ENCODE measurements around the gene NEK2.
A peak's percentile ranks its signal among the peaks of the same experiment; 100 is the strongest.
"Not testable (repeated sequence)": the region's sequence is repeated elsewhere in the genome, so short reads cannot be mapped to it uniquely, and the experiment has no call there.

Gene NEK2

GRCh38 chr1:211695135-211695816 lies 19.9 kb upstream of the NEK2 start:
- DNase-seq (ENCODE audit: low read depth in 2 of 2, low spot score in 1 of 2): no peak

- DNase-seq (ENCODE audit: low read depth in 2 of 2, low spot score in 1 of 2): not testable (repeated sequence)
Measured at GRCh38 chr1:211693911-211694310, 18.5 kb upstream of the NEK2 start.

GRCh38 chr1:211688421-211688820 lies 13.0 kb upstream of the NEK2 start:
- DNase-seq (ENCODE audit: low read depth in 2 of 2, low spot score in 1 of 2): no peak

GRCh38 chr1:211687462-211688215 lies 12.2 kb upstream of the NEK2 start:
- no peak for DNase-seq (ENCODE audit: low read depth in 2 of 2, low spot score in 1 of 2)

DNA sequence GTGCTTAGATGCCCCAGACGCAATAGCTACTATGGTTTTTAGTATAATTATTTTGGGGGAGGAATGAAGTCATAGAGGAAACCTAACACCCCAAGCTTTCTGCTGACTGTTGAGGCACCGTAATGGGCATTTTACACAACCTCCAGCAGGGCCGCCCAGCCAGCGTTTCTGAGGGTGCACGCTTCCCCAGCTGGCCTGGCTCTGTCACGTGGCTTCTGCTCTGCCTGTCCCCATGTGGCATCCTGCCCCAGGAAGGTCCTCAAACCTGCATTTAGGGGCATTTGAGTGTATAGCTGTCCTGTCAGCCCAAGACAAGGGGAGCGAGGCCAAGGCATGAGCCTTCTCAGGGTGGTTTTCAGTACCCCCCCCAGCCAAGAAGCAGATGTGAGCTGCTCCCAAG lies 10.4 kb upstream of the NEK2 start:
- no peak for DNase-seq (ENCODE audit: low read depth in 2 of 2, low spot score in 1 of 2)

DNA sequence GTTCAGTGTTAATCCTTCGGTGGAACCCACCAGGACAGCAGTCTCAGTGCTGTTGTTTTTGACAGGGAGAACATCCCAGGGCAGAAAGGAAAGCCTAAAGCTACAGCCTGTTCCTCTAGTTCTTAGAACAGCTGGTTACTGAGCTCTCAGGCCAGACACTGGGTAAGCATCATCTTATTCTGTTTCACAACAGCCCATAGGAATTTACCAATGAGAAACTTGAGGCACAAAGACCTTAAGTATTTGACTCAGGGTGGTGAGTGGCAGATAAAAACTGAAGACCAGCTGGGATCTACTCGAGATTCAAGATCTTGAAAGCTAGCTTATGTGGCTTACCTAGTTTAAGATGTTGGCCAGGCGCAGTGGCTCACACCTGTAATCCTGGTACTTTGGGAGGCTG lies 9.4 kb upstream of the NEK2 start:
- DNase-seq (ENCODE audit: low read depth in 2 of 2, low spot score in 1 of 2): no peak

DNA sequence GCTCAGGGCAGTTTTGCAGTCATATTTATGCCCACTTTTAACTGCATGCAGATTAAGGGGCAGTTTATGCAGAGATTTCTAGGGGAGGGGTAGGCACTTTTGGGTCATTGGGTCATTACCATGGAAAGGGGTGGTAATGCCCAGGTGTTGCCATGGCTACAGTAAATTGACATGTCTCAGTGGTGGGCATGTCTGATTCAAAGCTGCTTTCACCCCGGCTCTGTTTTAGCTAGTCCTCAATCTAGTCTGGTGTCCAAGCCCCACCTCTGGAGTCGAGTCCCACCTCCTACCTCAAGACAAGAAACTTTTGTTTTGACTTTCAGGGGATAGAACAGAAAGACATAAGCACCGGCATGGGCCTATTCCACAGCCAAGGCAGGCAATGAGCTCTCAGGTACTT lies 8.9 kb upstream of the NEK2 start:
- no peak for DNase-seq (ENCODE audit: low read depth in 2 of 2, low spot score in 1 of 2)

DNA sequence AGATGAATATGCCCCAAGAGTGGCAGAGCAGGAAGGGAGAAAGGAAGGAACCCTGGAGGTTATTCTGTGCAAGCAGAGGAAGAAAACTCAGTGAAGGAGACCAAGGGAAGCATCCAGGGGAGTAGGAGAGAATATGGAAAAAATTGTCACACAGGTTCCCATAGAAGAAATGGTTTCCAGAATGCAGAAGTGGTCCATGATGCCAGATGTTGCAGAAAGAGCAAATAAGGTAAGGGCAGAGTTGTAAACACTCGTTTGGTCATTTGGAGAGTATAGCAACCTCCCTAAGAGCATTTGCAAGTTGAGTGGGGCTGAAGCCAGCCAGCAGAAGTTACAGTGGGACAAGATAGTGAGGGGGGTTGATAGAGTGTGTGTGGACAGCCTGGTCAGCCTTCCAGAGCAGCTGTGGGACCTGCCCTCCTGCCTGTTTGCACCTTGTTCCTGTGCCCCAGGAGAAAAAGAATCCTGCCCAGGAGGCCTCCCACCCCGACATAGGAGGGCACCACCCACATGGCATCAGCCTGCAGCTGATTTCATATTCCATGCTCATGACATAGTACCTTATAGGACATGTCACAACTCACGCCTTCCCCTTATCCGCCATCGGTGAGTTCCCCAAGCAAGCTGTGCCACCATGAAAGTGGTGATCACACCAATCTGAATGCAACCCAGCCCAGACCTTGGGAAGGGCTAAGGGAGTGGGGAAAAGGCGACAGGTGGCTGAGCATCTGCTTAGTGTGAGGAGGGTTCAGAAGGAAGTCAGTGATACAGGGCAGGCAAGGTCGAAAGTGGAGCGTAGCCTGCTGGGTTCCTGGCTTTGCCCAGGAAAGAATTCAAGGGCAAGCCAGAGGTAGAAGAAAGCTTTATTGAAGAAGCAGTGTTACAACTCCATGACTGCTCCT lies 8.2 kb upstream of the NEK2 start:
- no peak for DNase-seq (ENCODE audit: low read depth in 2 of 2, low spot score in 1 of 2)

GRCh38 chr1:211682186-211682585 lies 6.8 kb upstream of the NEK2 start:
- not testable (repeated sequence) for DNase-seq (ENCODE audit: low read depth in 2 of 2, low spot score in 1 of 2)

DNA sequence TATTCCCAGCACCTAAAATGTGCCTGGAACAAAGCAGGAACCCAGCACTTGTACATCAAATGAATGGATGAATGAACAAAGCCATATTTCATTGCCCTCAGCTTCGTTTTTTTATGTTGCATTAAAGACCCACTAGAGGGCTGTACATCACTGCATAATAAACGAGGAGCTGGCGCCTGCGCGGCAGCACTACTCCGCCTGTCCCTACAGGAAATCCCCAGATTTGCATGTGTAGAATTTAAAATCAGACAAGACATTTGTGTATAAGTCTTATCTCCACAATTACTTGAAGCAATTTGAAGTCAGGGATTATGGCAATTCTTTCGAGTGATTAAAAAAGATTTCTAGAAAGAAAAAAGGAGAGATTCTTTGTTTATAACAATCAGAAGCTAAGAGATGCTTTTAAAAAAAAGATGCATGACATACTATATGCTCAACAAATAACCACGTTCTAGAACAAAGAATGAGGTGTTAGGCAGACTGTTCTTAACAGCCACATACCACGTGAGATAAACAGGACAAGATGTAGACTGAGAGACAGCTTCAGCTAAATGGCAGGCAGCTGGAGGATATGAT lies 5.4 kb upstream of the NEK2 start:
- DNase-seq (ENCODE audit: low read depth in 2 of 2, low spot score in 1 of 2): peak; percentile 24 to 56

- no peak for DNase-seq (ENCODE audit: low read depth in 2 of 2, low spot score in 1 of 2)
Measured at GRCh38 chr1:211677659-211678058, 2.2 kb upstream of the NEK2 start.

DNA sequence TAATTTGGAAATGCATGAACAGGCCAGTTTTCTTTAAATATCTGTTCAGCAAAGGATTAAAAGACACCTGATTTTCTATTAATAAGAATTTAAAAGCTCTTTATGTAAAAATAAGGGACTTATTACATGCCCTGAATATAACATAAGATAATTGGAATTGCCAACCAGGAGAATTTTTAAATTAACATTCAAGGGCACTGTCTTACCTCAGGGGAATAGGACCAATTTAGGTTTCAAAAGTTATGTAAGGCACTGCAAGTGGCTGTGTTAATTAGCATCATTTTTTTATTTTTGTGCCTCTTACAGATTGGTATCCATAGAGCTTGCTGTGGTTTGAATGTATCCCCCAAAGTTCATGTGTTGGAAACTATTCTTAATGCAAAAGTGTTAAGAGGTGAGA lies 1.3 kb upstream of the NEK2 start:
- no peak for DNase-seq (ENCODE audit: low read depth in 2 of 2, low spot score in 1 of 2)

- DNase-seq (ENCODE audit: low read depth in 2 of 2, low spot score in 1 of 2): no peak
Measured at GRCh38 chr1:211676106-211676583, 724 bp upstream of the NEK2 start.

DNA sequence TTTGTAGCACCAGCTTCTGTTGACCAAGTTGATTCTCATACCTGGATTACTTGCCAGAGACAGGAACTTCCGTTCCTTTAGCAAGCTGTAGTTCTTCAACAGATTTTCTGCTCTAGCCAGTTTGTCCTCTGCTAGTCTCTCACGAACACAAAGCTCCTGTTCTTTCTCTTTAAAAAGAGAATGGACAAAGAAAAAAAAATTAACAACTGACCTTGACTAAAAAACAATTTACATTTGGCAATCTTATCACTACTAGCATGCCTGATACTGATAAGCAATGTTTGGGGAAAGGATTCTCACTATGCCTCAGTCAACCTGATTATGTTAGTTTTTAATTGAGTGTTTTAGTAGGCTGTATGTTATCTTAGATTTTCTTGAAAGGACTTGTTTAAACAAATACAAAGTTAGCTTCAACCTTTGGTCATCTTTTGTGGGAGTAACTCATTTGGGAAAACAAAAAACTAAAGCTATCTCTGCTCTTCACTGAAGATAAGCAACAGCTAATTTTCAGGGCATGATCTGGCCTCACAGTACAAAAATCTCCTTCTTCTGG lies 8.3 kb downstream of the NEK2 start:
- DNase-seq (ENCODE audit: low read depth in 2 of 2, low spot score in 1 of 2): no peak

DNA sequence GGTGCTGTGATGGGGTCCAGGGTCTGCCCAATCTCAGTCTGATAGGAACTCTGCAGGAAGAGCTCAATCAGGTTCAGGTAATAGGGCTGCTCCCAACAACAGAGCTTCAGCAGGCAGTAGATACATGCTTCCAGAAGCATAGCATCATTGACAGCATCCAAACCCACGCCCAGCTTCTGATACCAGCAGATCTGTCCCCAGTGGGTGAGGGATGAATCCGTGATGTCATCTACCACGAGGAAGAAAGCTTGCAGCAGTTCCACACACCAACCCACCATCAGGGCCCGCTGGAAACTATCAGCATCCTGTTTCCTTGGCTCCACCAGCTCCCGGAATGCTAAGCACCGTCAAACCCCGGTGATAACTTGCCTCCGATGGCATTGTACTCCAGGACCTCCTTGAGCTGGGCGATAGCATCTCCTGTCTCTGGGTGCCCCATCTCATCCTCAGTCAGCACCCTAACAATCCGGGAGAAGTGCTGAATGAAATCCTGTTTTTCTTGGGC lies 14.7 kb downstream of the NEK2 start:
- DNase-seq (ENCODE audit: low read depth in 2 of 2, low spot score in 1 of 2): no peak

- no peak for DNase-seq (ENCODE audit: low read depth in 2 of 2, low spot score in 1 of 2)
Measured at GRCh38 chr1:211656728-211657127, 18.7 kb downstream of the NEK2 start.

DNA sequence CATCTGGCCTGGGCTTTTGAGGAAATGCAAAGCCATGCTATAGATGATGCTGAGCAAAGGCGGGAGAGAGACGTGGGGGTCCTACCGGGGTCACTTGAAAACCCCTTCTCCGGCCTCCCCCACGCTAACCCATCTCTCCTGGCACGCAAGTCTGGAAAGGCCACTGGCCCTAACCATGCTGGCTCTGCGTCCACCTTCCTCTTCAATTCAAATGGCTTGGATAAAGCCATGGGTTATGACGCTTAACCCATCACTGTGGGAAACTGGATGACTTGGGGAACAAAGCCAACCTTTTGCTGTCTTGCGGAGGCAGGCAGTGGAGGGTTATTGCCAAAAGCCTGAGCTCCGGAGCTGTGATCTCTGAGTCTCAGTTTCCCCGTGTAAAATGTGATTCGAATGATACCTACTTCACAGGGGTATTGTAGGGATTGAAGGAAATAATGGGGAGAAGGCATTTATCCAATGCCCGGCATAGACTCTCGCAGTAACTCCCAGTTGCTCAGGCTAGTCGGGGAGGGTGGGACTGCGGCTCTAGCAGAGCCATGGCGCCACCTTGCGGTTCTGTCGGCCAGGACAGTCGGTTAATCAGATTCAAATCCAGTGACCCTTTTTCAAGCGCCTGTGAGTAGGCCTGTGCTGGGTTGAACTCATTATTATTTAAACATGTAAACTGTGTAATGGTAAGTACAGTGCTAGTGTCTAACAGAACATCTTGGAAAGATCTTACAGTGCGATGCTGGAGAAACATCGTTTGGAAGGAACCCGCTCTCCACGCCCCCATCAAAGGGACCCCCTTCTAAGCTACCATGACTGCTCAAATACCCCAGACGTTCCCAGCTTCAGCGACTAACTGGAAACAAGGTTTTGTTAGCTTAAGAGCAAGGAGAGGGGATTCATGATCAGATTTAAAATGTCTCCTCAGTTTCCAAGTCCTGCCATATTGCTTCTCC lies 20.3 kb downstream of the NEK2 start:
- peak; percentile 56 to 71 for DNase-seq (ENCODE audit: low read depth in 2 of 2, low spot score in 1 of 2)

- DNase-seq (ENCODE audit: low read depth in 2 of 2, low spot score in 1 of 2): no peak
Measured at GRCh38 chr1:211653959-211654496, 21.4 kb downstream of the NEK2 start.

DNA sequence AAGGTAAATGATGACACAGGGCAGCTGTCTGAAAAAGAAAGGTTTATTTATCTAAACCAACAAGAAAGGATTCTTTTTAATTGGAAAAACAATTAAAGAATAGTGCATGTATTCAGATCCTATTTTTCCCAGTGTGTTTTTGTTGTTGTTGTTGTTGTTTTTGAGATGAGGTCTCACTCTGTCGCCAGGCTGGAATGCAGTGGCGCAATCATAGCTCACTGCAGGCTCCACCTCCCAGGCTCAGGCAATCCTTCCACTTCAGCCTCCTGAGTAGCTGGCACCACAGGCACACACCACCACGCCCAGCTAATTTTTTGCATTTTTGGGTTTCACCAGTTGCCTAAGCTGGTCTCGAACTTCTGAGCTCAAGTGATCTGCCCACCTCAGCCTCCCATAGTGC lies 22.1 kb downstream of the NEK2 start:
- no peak for DNase-seq (ENCODE audit: low read depth in 2 of 2, low spot score in 1 of 2)
